Dendritic cell treated with granulocyte-macrophage colony-stimulating factor and Interleukin-4, amounts not matched to agents 40 ng/mL and 50 ng/mL, for 4 days (primary cell): ENCODE results near the gene EYS.

Experiments used
- H3K27ac Mint-ChIP-seq: one replicate; pipeline ENCODE4 v1.8.0; 2022; ENCODE audit warnings: mild to moderate bottlenecking, mixed read lengths
- H3K27me3 Mint-ChIP-seq: one replicate; pipeline ENCODE4 v1.8.0; 2022; ENCODE audit warnings: mild to moderate bottlenecking, mixed read lengths
- H3K36me3 Mint-ChIP-seq: one replicate; pipeline ENCODE4 v1.8.0; 2022; ENCODE audit warnings: low read depth, mixed read lengths
- H3K4me1 Mint-ChIP-seq: one replicate; pipeline ENCODE4 v1.8.0; 2022; ENCODE audit warnings: low read depth, mixed read lengths
- H3K4me3 Mint-ChIP-seq: one replicate; pipeline ENCODE4 v1.8.0; 2022; ENCODE audit warnings: mild to moderate bottlenecking, moderate library complexity, mixed read lengths
- H3K9me3 Mint-ChIP-seq: one replicate; pipeline ENCODE4 v1.8.0; 2022; ENCODE audit warnings: mixed read lengths
- intact Hi-C: fragments of 100-400 bp; cut with micrococcal nuclease; formaldehyde crosslinking; loops from one replicate; pipeline ENCODE4 v1.15.0; 2022

EYS gene

DNA sequence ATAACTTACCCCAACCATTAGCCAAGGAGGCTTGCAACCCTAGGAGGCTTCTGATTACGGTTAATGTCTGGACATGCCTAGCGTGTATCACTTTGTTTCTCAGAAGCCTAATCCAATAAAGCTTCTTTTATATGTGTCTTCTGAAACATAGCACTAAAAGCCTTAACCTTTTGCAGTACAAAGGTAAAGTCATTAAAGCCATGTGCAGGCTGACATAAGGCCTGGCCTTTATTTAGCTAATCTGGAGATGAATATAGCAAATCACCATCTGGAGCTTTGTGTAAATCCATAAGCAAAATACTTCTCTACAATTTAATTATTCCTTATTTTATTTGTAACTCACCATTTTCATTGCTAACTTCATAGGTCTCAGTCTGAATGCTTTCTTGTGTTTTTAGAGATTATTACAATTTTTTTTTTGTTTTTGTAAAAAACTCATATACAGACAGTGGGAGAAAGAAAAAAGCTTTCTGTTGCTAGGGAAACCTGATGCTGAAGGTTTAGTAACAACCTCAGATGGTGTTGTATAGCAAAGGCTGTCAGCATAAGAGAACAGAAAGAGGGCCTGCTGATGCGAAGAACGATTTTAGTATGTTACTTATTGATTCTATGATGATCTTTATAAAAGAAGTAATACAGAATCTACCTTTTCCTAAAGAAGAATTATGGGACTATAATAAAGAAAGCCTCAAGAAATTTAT, at the start of gene EYS:
Gene EYS, minus strand, starts transcription at position 101 of the 701 bp plus-strand sequence. CDS start 211,816 bp downstream, outside the sequence.
- intact Hi-C loops, result no loop called here
- Mint-ChIP-seq H3K36me3 (no peaks in the 10 kb centered on the region), H3K4me1 (no peaks in the 10 kb centered on the region), H3K27me3 (no peaks in the 10 kb centered on the region), H3K4me3 (no peak within 1 kb of the TSS), H3K9me3 (peaks cover 11% of the 10 kb centered on the region), H3K27ac (no peak within 1 kb of the TSS)

DNA sequence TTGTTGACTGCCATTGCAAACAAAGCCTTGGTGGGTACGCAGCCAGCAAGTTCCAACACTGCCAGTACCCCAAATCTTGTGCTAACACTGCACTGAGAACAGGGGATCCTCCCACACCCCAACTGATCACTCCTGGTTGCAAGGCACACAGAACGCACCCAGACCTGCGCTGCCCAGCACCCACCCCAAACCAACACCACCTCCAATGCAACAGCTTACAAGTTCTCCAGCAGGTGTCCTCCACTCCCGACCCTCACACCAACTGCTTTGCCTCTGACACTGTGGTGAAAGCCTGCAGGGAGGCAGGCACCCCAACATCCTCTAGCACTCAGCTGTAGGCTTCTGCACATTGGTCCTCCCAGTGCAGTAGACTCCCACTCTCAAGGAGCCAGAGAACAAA, 39.3 kb upstream of the EYS start:
- Mint-ChIP-seq H3K9me3 (peaks cover 70% of the 10 kb centered on the region), H3K27ac (no peak overlapping the region), H3K4me1 (no peaks in the 10 kb centered on the region), H3K36me3 (no peaks in the 10 kb centered on the region), H3K4me3 (no peak overlapping the region), H3K27me3 (no peaks in the 10 kb centered on the region)
- intact Hi-C loops, result no loop called here

DNA sequence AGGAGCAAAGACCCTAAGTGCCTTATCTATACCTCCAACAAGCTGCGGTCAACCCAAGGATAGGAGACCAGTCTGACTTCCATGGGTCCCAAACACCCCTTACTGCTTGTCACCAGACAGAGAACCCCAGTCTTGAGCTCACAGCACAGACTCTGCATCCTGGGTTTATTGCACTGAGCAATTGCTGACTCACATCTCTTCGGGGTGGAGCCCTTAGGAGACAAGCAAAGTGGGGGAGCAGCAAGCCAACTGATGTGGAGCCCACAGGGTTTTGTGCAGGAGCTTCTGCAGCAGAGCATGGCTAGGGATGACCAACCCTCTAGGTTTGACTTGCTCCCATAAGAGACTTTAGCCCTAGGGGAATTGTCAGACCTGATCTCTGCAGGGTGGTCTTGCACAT, 38.6 kb upstream of the EYS start:
- Mint-ChIP-seq H3K4me3 (no peak overlapping the region), H3K27me3 (no peaks in the 10 kb centered on the region), H3K27ac (no peak overlapping the region), H3K9me3 (peaks cover 71% of the 10 kb centered on the region), H3K4me1 (no peaks in the 10 kb centered on the region), H3K36me3 (no peaks in the 10 kb centered on the region)
- intact Hi-C loops, result no loop called here

DNA sequence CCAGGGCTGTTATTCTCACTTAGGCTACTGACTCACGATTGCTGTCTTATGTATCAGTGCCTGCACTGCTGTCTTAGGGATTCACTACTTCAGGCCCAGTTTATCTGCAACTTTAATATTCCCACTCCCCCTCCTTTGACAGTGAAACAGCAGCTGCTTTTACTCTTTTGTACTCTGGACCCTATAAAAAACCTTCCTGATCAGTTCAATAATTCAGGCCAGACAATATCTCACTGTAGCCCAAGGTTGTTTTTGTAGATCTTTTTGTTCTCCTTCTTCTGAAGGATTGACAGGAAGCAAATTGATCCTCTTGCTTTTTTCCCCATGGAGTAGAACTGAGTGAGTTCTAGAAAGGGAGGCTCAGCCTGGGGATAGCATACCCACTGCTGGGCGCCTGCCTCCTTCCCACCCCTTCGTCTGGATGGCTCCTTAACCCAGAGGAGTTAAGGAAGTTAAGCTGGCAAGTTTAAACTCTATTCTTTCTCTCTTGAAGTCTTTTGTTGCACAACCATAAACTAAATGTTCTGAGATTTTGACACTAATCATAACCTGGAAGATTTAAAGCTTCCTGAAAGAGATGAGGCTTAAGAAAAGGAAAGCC, 22.0 kb upstream of the EYS start:
- Mint-ChIP-seq H3K9me3 (peaks cover 32% of the 10 kb centered on the region), H3K27ac (no peak overlapping the region), H3K36me3 (no peaks in the 10 kb centered on the region), H3K4me1 (no peaks in the 10 kb centered on the region), H3K4me3 (no peak overlapping the region), H3K27me3 (no peaks in the 10 kb centered on the region)
- intact Hi-C loops, result no loop called here

DNA sequence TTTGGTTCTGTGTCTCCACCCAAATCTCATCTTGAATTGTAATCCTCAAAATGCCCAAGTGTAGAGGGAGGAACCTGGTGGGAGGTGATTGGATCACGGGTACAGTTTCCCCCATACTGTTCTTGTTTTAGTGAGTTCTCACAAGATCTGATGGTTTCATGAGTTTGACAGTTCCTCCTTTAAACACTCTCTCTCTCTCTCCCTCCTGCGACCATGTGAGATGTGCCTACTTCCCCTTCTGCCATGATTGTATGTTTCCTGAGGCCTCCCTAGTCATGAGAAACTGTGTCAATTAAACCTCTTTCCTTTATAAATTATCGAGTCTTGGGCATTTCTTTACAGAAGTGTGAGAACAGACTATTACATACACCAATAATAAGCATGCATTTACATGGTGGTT, 12.1 kb upstream of the EYS start:
- Mint-ChIP-seq H3K4me3 (no peak overlapping the region), H3K27me3 (no peaks in the 10 kb centered on the region), H3K36me3 (no peaks in the 10 kb centered on the region), H3K27ac (no peak overlapping the region), H3K4me1 (no peaks in the 10 kb centered on the region), H3K9me3 (no peaks in the 10 kb centered on the region)
- intact Hi-C loops, result no loop called here

DNA sequence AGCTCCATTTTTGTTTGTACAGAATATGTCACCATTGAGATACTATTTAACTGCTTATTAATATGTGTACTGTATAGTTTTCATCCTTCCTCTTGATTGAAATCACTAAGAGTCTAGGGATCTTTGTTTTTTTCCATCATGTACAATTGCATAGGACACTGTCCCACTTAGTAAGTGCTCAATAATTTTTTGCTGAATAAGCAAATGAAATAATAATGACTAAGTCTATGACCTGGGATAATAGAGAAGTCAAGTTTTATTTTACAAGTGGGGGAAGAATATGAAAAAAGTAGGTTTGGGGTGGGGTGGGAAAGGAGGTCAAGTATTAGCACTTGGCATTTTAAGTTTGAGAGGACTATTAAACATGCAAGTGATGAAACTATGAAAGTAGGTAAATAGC, 4.5 kb upstream of the EYS start:
- H3K27ac Mint-ChIP-seq, result no peak overlapping the region
- no peaks in the 10 kb centered on the region for H3K4me1 Mint-ChIP-seq
- intact Hi-C loops, result no loop called here
- no peak overlapping the region for H3K4me3 Mint-ChIP-seq
- peaks cover 11% of the 10 kb centered on the region for H3K9me3 Mint-ChIP-seq
- H3K27me3 Mint-ChIP-seq, result no peaks in the 10 kb centered on the region
- H3K36me3 Mint-ChIP-seq, result no peaks in the 10 kb centered on the region

DNA sequence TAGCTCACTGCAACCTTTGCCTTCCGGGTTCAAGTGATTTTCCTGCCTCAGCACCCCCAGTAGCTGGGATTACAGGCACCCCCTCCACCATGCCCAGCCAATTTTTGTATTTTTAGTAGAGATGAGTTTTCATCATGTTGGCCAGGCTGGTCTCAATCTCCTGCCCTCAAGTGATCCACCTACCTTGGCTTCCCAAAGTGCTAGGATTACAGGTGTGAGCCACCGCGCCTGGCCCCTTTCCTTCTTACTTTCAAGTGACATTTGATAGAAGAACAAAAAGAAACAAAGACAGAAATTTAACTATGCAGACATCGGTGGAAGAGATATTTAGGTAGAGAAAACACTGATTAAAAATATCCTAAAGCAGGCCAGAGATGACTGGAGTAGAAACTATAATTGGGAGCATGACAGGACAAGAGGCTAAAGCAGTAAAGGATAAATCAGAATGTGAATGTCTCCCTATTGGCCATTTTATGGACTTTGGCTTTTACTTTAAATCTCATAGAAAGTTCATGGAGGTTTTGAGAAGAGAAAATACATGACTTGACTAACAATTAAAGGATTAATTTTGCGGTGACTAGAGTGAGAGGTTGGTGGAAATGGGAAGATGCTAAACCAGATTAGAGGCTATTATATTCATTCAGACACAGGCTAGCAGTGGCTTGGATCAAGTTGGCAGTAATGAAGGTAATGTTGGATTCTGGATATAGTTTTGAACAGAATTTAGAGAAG, 2.2 kb upstream of the EYS start:
- Mint-ChIP-seq H3K9me3 (peaks cover 11% of the 10 kb centered on the region), H3K27ac (no peak overlapping the region)

DNA sequence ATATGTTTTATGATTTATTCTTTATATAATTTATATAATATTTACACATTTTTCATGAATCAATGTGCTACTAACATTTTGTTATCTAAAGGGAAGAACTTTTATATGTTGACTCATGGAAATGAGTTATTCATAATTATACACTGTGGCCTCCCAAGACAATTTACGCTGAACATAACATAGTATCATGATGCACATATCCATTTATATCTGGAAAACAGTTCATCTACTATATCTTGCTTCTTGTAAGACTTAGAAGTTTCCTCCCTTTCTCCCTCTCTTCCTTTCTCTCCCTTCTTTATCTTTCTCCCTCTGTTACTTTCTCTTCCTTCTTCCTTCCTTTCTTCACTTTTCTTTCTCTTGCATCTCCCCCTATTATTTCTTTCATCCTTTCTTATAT, 1.1 kb upstream of the EYS start:
- intact Hi-C loops, result no loop called here
- Mint-ChIP-seq H3K27ac (no peak overlapping the region), H3K27me3 (no peaks in the 10 kb centered on the region), H3K9me3 (peaks cover 11% of the 10 kb centered on the region), H3K4me1 (no peaks in the 10 kb centered on the region), H3K4me3 (no peak overlapping the region), H3K36me3 (no peaks in the 10 kb centered on the region)

More for the DNA sequence above, 2.2 kb upstream of the EYS start:
- Mint-ChIP-seq H3K4me1 (no peaks in the 10 kb centered on the region), H3K36me3 (no peaks in the 10 kb centered on the region), H3K4me3 (no peak overlapping the region), H3K27me3 (no peaks in the 10 kb centered on the region)
- intact Hi-C loops, result no loop called here

DNA sequence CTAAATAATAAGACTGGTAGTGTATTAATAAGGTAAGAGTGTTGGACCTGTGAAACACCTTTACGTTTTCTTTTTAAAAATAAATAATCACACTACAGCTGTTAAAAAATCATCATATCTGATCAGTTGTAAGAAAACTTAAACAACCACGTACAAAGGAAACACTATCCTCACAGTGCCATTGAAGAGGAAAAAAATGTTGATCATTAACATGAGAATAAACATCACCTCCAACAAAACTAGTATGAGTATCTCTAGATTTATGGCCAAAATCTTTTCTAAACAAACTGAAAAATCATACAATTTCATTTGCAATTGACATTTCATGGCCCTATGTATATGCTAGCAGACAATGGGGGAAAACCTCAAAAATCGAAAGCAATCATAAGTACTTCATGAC, 590 bp downstream of the EYS start:
- Mint-ChIP-seq H3K4me1 (no peaks in the 10 kb centered on the region), H3K27me3 (no peaks in the 10 kb centered on the region)

DNA sequence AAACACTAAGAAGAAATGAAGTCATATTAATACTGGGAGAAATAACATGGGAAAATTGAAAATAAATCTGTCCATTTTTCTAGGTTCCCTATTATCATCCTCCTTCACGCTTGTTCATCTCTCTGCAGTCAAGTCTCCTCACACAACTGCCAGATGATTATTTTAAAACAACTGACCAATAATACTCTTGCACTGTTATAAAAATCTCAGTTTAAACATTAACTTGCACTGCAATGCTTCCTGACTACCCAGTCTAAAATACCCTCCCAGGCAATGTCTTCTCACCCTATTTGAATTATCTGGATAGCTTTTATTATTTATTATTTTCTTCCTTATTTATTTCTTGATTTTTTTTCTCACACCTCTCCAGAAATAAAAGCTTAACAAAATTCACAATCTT, 5.7 kb downstream of the EYS start:
- Mint-ChIP-seq H3K36me3 (no peaks in the 10 kb centered on the region), H3K4me1 (no peaks in the 10 kb centered on the region), H3K27me3 (no peaks in the 10 kb centered on the region), H3K4me3 (no peak overlapping the region), H3K27ac (no peak overlapping the region), H3K9me3 (no peaks in the 10 kb centered on the region)
- intact Hi-C loops, result no loop called here

More for the DNA sequence above, 590 bp downstream of the EYS start:
- Mint-ChIP-seq H3K4me3 (no peak overlapping the region), H3K27ac (no peak overlapping the region), H3K9me3 (peaks cover 11% of the 10 kb centered on the region), H3K36me3 (no peaks in the 10 kb centered on the region)
- intact Hi-C loops, result no loop called here

DNA sequence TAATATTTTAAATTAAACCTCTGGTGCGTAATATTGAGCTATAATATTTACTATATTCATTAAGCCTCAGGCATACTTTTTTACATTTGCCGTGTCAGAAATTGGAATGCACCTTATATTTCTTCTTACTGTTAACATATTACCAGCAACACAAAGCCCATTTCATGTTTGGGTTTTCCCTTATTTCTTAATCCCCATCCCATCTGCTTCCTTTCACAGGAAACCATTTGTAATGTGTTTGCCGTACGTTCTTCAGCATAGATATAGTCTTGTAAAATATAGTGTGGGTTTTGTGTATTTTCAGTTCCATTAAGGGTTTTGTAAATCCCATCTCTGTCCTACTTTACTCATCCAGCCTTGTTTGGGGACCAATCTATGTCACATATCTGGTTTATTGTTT, 6.5 kb downstream of the EYS start:
- intact Hi-C loops, result no loop called here

DNA sequence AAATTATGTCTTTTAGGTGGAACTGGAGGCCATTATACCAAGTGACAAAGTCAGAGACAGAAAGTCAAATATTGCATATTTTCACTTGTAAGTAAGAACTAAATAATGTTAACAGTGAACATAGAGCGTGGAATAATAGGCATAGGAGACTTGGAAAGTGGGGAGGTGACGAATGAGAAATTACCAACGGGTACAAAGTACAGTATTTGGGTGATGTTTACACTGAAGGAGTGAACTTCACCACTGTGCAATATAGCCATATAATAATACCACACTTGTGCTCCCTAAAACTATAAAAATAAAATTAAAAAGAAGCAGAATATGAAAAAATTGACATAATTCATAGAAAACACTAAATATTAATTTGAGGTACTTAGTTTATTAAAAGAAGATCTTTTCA, 14.9 kb downstream of the EYS start:
- Mint-ChIP-seq H3K27me3 (no peaks in the 10 kb centered on the region), H3K27ac (no peak overlapping the region), H3K9me3 (peaks cover 28% of the 10 kb centered on the region), H3K4me1 (no peaks in the 10 kb centered on the region), H3K4me3 (no peak overlapping the region), H3K36me3 (no peaks in the 10 kb centered on the region)
- intact Hi-C loops, result no loop called here

More for the DNA sequence above, 6.5 kb downstream of the EYS start:
- Mint-ChIP-seq H3K4me3 (no peak overlapping the region), H3K4me1 (no peaks in the 10 kb centered on the region), H3K36me3 (no peaks in the 10 kb centered on the region), H3K9me3 (no peaks in the 10 kb centered on the region), H3K27ac (no peak overlapping the region), H3K27me3 (no peaks in the 10 kb centered on the region)

DNA sequence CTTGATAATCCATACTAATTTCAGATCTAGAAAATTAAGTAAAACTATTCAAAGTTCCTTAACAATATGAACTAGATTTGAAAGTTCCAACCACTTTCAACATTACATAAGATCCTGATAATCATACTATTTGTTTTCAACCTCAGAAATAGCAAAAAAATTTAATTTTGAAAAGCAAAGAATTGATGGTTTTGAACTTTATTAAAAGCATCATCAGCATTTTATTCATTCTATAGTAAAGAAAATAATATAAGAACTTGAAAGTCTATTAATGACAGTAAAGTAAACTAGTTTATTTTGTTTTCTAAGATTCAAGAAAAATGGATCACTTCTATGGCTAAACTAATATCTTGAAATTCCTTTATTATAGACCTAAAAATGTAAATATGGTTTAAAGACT, 26.8 kb downstream of the EYS start:
- Mint-ChIP-seq H3K36me3 (no peaks in the 10 kb centered on the region), H3K9me3 (peaks cover 17% of the 10 kb centered on the region), H3K27ac (no peak overlapping the region), H3K4me3 (no peak overlapping the region), H3K4me1 (no peaks in the 10 kb centered on the region), H3K27me3 (no peaks in the 10 kb centered on the region)
- intact Hi-C loops, result no loop called here

DNA sequence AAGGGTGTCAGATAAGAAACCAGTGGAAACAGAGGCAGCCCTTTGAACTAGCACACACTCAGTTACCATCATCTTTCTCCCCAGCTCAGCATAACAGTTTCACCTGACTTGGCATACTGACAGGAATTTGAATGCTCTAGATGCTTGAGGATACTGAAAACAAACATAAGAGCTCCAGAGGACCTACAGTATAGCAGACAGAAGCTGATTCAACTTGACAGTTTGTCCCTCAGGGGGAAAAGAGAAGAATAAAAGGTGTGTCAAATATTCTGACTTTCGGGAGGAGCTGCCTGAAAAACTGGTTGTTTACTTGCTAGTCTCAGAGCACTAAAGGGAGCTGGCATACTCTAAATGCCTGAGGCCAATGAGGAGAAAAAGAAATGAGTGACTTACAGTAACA, 35.1 kb downstream of the EYS start:
- Mint-ChIP-seq H3K9me3 (peaks cover 38% of the 10 kb centered on the region), H3K36me3 (no peaks in the 10 kb centered on the region), H3K4me1 (no peaks in the 10 kb centered on the region), H3K4me3 (no peak overlapping the region), H3K27me3 (no peaks in the 10 kb centered on the region), H3K27ac (no peak overlapping the region)
- intact Hi-C loops, result no loop called here
